ENCODE results near the gene MICAL2. TPM values are rescaled to one million over a fixed set of nuclear protein-coding genes. Genes with fewer than 3 reads are reported as not detected.

The MICAL2 gene
- total RNA-seq, 1 donor from 2014 or later = 104 TPM

GRCh38 chr11:12147827-12148226, 37.4 kb downstream of the MICAL2 start:
- no peak for TF ChIP-seq CTCF (conservative IDR thresholded peaks at IDR 0.05; ENCODE audit: low read depth, low read length)
- no peak for DNase-seq (ENCODE audit: low read depth)
- no peak overlapping the region for H3K4me3 ChIP-seq (ENCODE audit: low read depth, low read length)

GRCh38 chr11:12148466-12148865, 38.1 kb downstream of the MICAL2 start:
- H3K4me3 ChIP-seq (ENCODE audit: low read depth, low read length) = no peak overlapping the region
- TF ChIP-seq CTCF (conservative IDR thresholded peaks at IDR 0.05; ENCODE audit: low read depth, low read length) = no peak
- DNase-seq (ENCODE audit: low read depth) = no peak

- DNase-seq (ENCODE audit: low read depth) = no peak
- no peak for TF ChIP-seq CTCF (conservative IDR thresholded peaks at IDR 0.05; ENCODE audit: low read depth, low read length)
- H3K4me3 ChIP-seq (ENCODE audit: low read depth, low read length) = no peak overlapping the region
These were observed 38.5 kb downstream of the MICAL2 start for GRCh38 chr11:12148882-12149281.

- no peak for DNase-seq (ENCODE audit: low read depth)
- TF ChIP-seq CTCF (conservative IDR thresholded peaks at IDR 0.05; ENCODE audit: low read depth, low read length) = no peak
- H3K4me3 ChIP-seq (ENCODE audit: low read depth, low read length) = no peak overlapping the region
These were observed 39.4 kb downstream of the MICAL2 start for GRCh38 chr11:12149672-12150225.

- no peak for TF ChIP-seq CTCF (conservative IDR thresholded peaks at IDR 0.05; ENCODE audit: low read depth, low read length)
- DNase-seq (ENCODE audit: low read depth) = no peak
- H3K4me3 ChIP-seq (ENCODE audit: low read depth, low read length) = no peak overlapping the region
These were observed 40.5 kb downstream of the MICAL2 start for GRCh38 chr11:12150831-12151382.

GRCh38 chr11:12152321-12152720, 41.9 kb downstream of the MICAL2 start:
- TF ChIP-seq CTCF (conservative IDR thresholded peaks at IDR 0.05; ENCODE audit: low read depth, low read length) = no peak
- no peak for DNase-seq (ENCODE audit: low read depth)
- H3K4me3 ChIP-seq (ENCODE audit: low read depth, low read length) = no peak overlapping the region
